ENCODE results near the gene THADA.

DNA sequence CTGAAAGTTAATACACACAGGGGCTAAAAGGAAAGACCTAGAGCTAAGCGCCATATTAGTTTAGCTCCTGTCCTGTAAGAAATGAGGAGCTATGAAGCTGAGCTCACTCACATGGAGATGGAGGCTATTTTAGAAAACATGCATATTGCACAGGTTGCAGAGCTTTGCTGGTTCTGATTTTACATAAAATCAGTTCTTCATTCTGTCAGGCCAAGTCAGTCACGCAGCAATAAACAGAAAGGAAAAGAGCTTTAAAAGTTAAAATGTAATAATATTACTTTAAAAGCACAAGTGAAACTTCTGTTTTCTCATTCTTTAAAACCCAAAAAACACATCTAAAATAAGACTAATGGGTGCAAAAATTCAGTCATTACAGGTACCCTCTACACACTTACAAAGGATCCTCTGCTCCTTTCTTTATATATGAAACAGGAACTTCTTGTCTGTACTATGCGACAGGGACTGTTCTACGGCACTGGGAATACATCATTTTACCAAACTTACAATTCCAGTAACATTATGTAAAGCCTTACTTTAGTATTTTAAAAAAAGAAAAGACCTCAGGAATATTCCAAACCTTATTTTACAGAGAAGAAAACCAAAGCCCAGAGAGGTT lies 113.8 kb downstream of the THADA start:
- TF ChIP-seq CTCF (IDR thresholded peaks at IDR 0.05; ENCODE audit: insufficient read depth, low read length) (no peak), GABPA (IDR thresholded peaks at IDR 0.05; ENCODE audit: low read depth) (no peak), SPI1 (IDR thresholded peaks at IDR 0.05; ENCODE audit: borderline replicate concordance, low read depth) (no peak)
- TF ChIP-seq, protein P1, sequence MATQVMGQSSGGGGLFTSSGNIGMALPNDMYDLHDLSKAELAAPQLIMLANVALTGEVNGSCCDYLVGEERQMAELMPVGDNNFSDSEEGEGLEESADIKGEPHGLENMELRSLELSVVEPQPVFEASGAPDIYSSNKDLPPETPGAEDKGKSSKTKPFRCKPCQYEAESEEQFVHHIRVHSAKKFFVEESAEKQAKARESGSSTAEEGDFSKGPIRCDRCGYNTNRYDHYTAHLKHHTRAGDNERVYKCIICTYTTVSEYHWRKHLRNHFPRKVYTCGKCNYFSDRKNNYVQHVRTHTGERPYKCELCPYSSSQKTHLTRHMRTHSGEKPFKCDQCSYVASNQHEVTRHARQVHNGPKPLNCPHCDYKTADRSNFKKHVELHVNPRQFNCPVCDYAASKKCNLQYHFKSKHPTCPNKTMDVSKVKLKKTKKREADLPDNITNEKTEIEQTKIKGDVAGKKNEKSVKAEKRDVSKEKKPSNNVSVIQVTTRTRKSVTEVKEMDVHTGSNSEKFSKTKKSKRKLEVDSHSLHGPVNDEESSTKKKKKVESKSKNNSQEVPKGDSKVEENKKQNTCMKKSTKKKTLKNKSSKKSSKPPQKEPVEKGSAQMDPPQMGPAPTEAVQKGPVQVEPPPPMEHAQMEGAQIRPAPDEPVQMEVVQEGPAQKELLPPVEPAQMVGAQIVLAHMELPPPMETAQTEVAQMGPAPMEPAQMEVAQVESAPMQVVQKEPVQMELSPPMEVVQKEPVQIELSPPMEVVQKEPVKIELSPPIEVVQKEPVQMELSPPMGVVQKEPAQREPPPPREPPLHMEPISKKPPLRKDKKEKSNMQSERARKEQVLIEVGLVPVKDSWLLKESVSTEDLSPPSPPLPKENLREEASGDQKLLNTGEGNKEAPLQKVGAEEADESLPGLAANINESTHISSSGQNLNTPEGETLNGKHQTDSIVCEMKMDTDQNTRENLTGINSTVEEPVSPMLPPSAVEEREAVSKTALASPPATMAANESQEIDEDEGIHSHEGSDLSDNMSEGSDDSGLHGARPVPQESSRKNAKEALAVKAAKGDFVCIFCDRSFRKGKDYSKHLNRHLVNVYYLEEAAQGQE (IDR thresholded peaks at IDR 0.05; ENCODE audit: insufficient replicate concordance, low read depth), result no peak

All from HL-60 (cell line).